ENCODE data around the gene IGFBP5.

IGFBP5 gene

DNA sequence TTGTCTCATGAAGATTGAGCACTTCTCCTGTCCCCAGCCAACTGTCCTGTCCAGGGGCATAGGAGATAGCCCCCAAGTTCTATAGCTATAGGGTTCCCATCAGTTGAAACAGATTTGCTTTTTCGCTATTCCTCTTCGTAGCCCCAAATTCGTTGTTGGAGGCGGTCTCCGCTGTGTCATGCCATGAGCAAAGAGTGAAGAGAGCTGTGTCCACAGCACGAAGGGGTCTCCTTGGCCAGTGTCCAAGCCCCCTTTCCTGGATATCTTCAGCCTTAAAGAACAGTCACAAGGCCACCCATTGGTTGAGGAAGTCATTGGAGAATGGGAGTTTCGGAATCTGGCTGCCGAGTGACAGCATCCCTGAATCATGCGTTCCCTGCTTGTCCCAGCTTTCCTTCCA, 21.0 kb downstream of the IGFBP5 start:
- TF ChIP-seq SPI1 (IDR thresholded peaks at IDR 0.05; ENCODE audit: borderline replicate concordance, low read depth), result no peak
- TF ChIP-seq, protein P1, sequence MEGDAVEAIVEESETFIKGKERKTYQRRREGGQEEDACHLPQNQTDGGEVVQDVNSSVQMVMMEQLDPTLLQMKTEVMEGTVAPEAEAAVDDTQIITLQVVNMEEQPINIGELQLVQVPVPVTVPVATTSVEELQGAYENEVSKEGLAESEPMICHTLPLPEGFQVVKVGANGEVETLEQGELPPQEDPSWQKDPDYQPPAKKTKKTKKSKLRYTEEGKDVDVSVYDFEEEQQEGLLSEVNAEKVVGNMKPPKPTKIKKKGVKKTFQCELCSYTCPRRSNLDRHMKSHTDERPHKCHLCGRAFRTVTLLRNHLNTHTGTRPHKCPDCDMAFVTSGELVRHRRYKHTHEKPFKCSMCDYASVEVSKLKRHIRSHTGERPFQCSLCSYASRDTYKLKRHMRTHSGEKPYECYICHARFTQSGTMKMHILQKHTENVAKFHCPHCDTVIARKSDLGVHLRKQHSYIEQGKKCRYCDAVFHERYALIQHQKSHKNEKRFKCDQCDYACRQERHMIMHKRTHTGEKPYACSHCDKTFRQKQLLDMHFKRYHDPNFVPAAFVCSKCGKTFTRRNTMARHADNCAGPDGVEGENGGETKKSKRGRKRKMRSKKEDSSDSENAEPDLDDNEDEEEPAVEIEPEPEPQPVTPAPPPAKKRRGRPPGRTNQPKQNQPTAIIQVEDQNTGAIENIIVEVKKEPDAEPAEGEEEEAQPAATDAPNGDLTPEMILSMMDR (IDR thresholded peaks at IDR 0.05; ENCODE audit: insufficient read depth, low read length), result no peak
- TF ChIP-seq, protein P2, sequence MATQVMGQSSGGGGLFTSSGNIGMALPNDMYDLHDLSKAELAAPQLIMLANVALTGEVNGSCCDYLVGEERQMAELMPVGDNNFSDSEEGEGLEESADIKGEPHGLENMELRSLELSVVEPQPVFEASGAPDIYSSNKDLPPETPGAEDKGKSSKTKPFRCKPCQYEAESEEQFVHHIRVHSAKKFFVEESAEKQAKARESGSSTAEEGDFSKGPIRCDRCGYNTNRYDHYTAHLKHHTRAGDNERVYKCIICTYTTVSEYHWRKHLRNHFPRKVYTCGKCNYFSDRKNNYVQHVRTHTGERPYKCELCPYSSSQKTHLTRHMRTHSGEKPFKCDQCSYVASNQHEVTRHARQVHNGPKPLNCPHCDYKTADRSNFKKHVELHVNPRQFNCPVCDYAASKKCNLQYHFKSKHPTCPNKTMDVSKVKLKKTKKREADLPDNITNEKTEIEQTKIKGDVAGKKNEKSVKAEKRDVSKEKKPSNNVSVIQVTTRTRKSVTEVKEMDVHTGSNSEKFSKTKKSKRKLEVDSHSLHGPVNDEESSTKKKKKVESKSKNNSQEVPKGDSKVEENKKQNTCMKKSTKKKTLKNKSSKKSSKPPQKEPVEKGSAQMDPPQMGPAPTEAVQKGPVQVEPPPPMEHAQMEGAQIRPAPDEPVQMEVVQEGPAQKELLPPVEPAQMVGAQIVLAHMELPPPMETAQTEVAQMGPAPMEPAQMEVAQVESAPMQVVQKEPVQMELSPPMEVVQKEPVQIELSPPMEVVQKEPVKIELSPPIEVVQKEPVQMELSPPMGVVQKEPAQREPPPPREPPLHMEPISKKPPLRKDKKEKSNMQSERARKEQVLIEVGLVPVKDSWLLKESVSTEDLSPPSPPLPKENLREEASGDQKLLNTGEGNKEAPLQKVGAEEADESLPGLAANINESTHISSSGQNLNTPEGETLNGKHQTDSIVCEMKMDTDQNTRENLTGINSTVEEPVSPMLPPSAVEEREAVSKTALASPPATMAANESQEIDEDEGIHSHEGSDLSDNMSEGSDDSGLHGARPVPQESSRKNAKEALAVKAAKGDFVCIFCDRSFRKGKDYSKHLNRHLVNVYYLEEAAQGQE (IDR thresholded peaks at IDR 0.05; ENCODE audit: insufficient replicate concordance, low read depth), result no peak
- no peak for TF ChIP-seq GABPA (IDR thresholded peaks at IDR 0.05; ENCODE audit: low read depth)
- TF ChIP-seq POLR2AphosphoS5 (IDR thresholded peaks at IDR 0.05; ENCODE audit: low read depth), result no peak
- no peak for DNase-seq (ENCODE audit: low read depth in 1 of 2, low spot score in 1 of 2)
- no peaks in the 10 kb centered on the region for H3K27me3 ChIP-seq (ENCODE audit: insufficient read depth, poor library complexity, severe bottlenecking)
- no peak overlapping the region for H3K27ac ChIP-seq (replicated peaks)
- H3K4me3 ChIP-seq (replicated peaks; ENCODE audit: insufficient read depth, low read length), result no peak overlapping the region

DNA sequence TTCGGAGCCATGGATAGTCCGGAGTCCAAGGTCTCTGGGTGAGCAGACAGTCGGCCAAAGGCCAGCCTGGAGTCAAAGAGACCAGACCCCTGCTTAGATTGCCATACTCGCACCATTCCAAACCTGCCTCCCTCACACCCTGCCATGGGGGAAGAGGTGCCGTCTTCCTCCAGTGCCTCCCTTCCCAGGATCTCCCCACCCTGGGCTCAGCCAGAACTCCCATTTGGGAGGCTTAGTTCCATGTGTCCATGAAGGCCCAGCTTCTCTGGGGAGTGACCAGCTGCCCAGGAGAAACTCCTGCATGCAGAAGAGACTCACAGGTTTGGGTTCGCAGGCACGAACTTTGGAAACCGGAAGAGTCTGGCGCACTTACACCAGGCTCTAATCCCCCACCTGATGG, 21.7 kb downstream of the IGFBP5 start:
- no peak for TF ChIP-seq GABPA (IDR thresholded peaks at IDR 0.05; ENCODE audit: low read depth)
- TF ChIP-seq, protein P1 (IDR thresholded peaks at IDR 0.05; ENCODE audit: insufficient read depth, low read length), result no peak
- TF ChIP-seq, protein P2 (IDR thresholded peaks at IDR 0.05; ENCODE audit: insufficient replicate concordance, low read depth), result no peak
- no peak for TF ChIP-seq POLR2AphosphoS5 (IDR thresholded peaks at IDR 0.05; ENCODE audit: low read depth)
- no peak overlapping the region for H3K4me3 ChIP-seq (replicated peaks; ENCODE audit: insufficient read depth, low read length)
- no peak overlapping the region for H3K27ac ChIP-seq (replicated peaks)
- H3K27me3 ChIP-seq (ENCODE audit: insufficient read depth, poor library complexity, severe bottlenecking), result no peaks in the 10 kb centered on the region
- DNase-seq (ENCODE audit: low read depth in 1 of 2, low spot score in 1 of 2), result no peak

DNA sequence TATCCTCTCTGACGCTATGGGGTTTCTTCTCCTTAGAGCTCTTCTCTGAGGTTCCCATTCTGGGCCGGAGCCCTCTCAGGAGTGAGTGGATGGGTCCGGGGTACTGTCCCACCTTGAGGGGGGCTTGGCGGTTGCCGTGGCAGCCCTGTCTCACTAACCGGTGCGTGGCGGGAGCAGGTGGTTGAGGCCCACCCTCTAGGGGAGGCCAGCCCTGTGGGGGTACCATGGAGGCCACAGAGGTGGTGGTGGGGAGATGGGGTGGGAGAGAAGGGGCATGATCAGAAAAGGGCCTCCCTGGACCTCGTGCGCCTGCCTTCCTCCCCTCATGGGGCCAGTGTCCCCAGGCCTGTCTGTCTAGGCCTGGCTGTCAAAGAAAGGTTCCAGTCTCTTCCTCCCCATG, 22.3 kb downstream of the IGFBP5 start:
- Histone ChIP-seq H3K27ac (replicated peaks) (no peak overlapping the region), H3K27me3 (ENCODE audit: insufficient read depth, poor library complexity, severe bottlenecking) (no peaks in the 10 kb centered on the region), H3K4me3 (replicated peaks; ENCODE audit: insufficient read depth, low read length) (no peak overlapping the region)
- TF ChIP-seq GABPA (IDR thresholded peaks at IDR 0.05; ENCODE audit: low read depth), result no peak
- no peak for TF ChIP-seq SPI1 (IDR thresholded peaks at IDR 0.05; ENCODE audit: borderline replicate concordance, low read depth)
- TF ChIP-seq, protein P2 (IDR thresholded peaks at IDR 0.05; ENCODE audit: insufficient replicate concordance, low read depth), result no peak
- no peak for TF ChIP-seq POLR2AphosphoS5 (IDR thresholded peaks at IDR 0.05; ENCODE audit: low read depth)
- TF ChIP-seq, protein P1 (IDR thresholded peaks at IDR 0.05; ENCODE audit: insufficient read depth, low read length), result no peak
- DNase-seq (ENCODE audit: low read depth in 1 of 2, low spot score in 1 of 2), result no peak
